Measurements from ENCODE around the gene PLEKHN1. TPM values are rescaled to one million over a fixed set of nuclear protein-coding genes. Genes with fewer than 3 reads are reported as not detected.
"Not testable (repeated sequence)": the region's sequence is repeated elsewhere in the genome, so short reads cannot be mapped to it uniquely, and the experiment has no call there.

Gene PLEKHN1
- total and polyA plus RNA-seq, 2 of the 4 experiments (the other 2 are of a cell fraction) = 0.54 to 2.1 TPM

GRCh38 chr1:991275-991674 lies 25.0 kb downstream of the PLEKHN1 start:
- H2BK120ac ChIP-seq (ENCODE audit: low read depth, low read length); H4K20me1 ChIP-seq (ENCODE audit: insufficient read depth, low read length); H2AK5ac ChIP-seq (ENCODE audit: low read depth, low read length); H2AK9ac ChIP-seq (replicated peaks; ENCODE audit: low read depth, low read length, poor library complexity); H4K8ac ChIP-seq (ENCODE audit: low read depth in 2 of 2, low read length in 2 of 2); H3K36me3 ChIP-seq (ENCODE audit: control insufficient read depth, insufficient read depth, low read length); H3K4me3 ChIP-seq (ENCODE audit: insufficient read depth, low read depth, low read length); H3K27me3 ChIP-seq (ENCODE audit: control insufficient read depth, insufficient read depth, low read length); BruUV-seq (replicated peaks); ATAC-seq (ENCODE audit: low read depth); H3K27ac ChIP-seq (ENCODE audit: insufficient read depth, low read length); H3K4ac ChIP-seq (ENCODE audit: low read depth, low read length); H2BK20ac ChIP-seq (ENCODE audit: low read depth, low read length); H3K9ac ChIP-seq (ENCODE audit: low read depth, low read length); H3K23ac ChIP-seq (ENCODE audit: low read depth, low read length); H3K18ac ChIP-seq (ENCODE audit: low read depth, low read length); H2BK5ac ChIP-seq (ENCODE audit: low read depth, low read length, poor library complexity, severe bottlenecking); dilution Hi-C loops (cut with HindIII; ENCODE audit: low sequenced_read_pairs, unreplicated experiment); H3K56ac ChIP-seq (ENCODE audit: extremely low read depth, insufficient read depth, low read length); POLR2A ChIA-PET (ENCODE audit: unreplicated experiment); H4K91ac ChIP-seq (ENCODE audit: insufficient read depth, low read depth, low read length); H2AFZ ChIP-seq (replicated peaks; ENCODE audit: low read length, poor library complexity); H3K9me1 ChIP-seq (ENCODE audit: insufficient read depth, low read length); H3K14ac ChIP-seq (replicated peaks; ENCODE audit: low read depth, low read length); in situ Hi-C loops (cut with MboI; ENCODE audit: low sequenced_read_pairs); intact Hi-C loops (cut with micrococcal nuclease); H3K79me1 ChIP-seq (ENCODE audit: low read depth in 1 of 2, low read length in 2 of 2); H3K4me1 ChIP-seq (ENCODE audit: control insufficient read depth, insufficient read depth, low read length); H3K4me2 ChIP-seq (ENCODE audit: low read depth, low read length); H4K5ac ChIP-seq (ENCODE audit: low read depth, low read length); DNase-seq; H2BK15ac ChIP-seq (ENCODE audit: low read depth, low read length): not testable (repeated sequence)
- CTCF ChIA-PET = interaction anchor here (1.2 kb wide), 1 partner anchor 28 kb away, joined by 3 read pairs; no protein-coding TSS in a partner anchor
- peaks cover 10% of the 10 kb centered on the region for H3K9me3 ChIP-seq (ENCODE audit: control insufficient read depth, insufficient read depth, low read length)
- 0 out of 2 replicates have a peak, but pooled peaks have one; percentile 4 for TF ChIP-seq USF2 (IDR thresholded peaks at IDR 0.05; ENCODE audit: low read depth, low read length)
- WGBS, 2 experiments (ENCODE audit: extremely low coverage in 2 of 2, insufficient read length in 1 of 2) = 71% methylated on average over 3 of the region's 6 CpGs; no CpG with 5 or more reads in 1 of the 2 experiments
